Neural crest cell (in vitro differentiated cells): Measurements from ENCODE around the gene GYPC. TPM values are rescaled to one million over a fixed set of nuclear protein-coding genes. Genes with fewer than 3 reads are reported as not detected.

Experiments used
- DNase-seq: peaks from one replicate; pipeline ENCODE4 v3.0.0; 2021; ENCODE audit warnings: low read depth, mixed read lengths, low spot score
- H3K27ac Mint-ChIP-seq: one replicate; pipeline ENCODE4 v1.8.0; 2021; ENCODE audit warnings: mild to moderate bottlenecking, mixed read lengths; ENCODE audit not compliant: unreplicated experiment
- H3K27me3 Mint-ChIP-seq: 2 replicates; pipeline ENCODE4 v1.8.0; 2021; ENCODE audit warnings: low read depth, mild to moderate bottlenecking, mixed read lengths
- H3K36me3 Mint-ChIP-seq: 2 replicates; pipeline ENCODE4 v1.8.0; 2021; ENCODE audit warnings: low read depth, mild to moderate bottlenecking, mixed read lengths
- H3K4me1 Mint-ChIP-seq: 2 replicates; pipeline ENCODE4 v1.8.0; 2021; ENCODE audit warnings: mixed read lengths
- H3K4me3 Mint-ChIP-seq: one replicate; pipeline ENCODE4 v1.8.0; 2021; ENCODE audit warnings: mild to moderate bottlenecking, mixed read lengths
- H3K9me3 Mint-ChIP-seq: 2 replicates; pipeline ENCODE4 v1.8.0; 2021; ENCODE audit warnings: mixed read lengths
- CTCF ChIP-seq: fragments of 200-600 bp; sonication (generic); conservative IDR thresholded peaks from 2 replicates; pipeline ENCODE4 v1.5.0; 2021; ENCODE audit warnings: antibody characterized with exemption, mild to moderate bottlenecking
- total RNA-seq: library from RNA; stranded (reverse); gene quantifications from 2 replicates; pipeline ENCODE4 v1.2.1, GENCODE V29; 2021

Gene GYPC
- total RNA-seq, 1 donor from 2014 or later, result 84.4 TPM

GRCh38 chr2:126739141-126739540 lies 83.2 kb downstream of the GYPC start:
- Mint-ChIP-seq H3K27ac (no peak overlapping the region), H3K27me3 (no peaks in the 10 kb centered on the region), H3K9me3 (peaks cover 16% of the 10 kb centered on the region), H3K36me3 (peaks cover 9% of the 10 kb centered on the region), H3K4me3 (no peak overlapping the region), H3K4me1 (no peaks in the 10 kb centered on the region)
- DNase-seq, result no peak
- TF ChIP-seq CTCF, result no peak

- Mint-ChIP-seq H3K4me1 (no peaks in the 10 kb centered on the region), H3K36me3 (peaks cover 9% of the 10 kb centered on the region), H3K27me3 (no peaks in the 10 kb centered on the region), H3K4me3 (no peak overlapping the region), H3K9me3 (peaks cover 12% of the 10 kb centered on the region), H3K27ac (no peak overlapping the region)
- no peak for TF ChIP-seq CTCF
- no peak for DNase-seq
Observed at GRCh38 chr2:126744640-126745039, 88.7 kb downstream of the GYPC start.

Other genes with a start within 250 kb of the GYPC start
- not detected in 2 replicates for gene TEX51, start 242.7 kb downstream of the GYPC start, total RNA-seq